ENCODE results near the gene ZNF799.

GRCh38 chr19:12448808-12449207 lies 47.7 kb upstream of the ZNF799 start:
- TF ChIP-seq CTCF (IDR thresholded peaks at IDR 0.05) (no peak), POLR2A (IDR thresholded peaks at IDR 0.05) (no peak), EP300 (IDR thresholded peaks at IDR 0.05) (no peak)
